Cortex of kidney (tissue), 1 donor: Measurements from ENCODE around the gene TUBE1.
"Not testable (repeated sequence)": the region's sequence is repeated elsewhere in the genome, so short reads cannot be mapped to it uniquely, and the experiment has no call there.

Source experiments
- DNase-seq: peaks from one replicate; lab custom pipeline; 2025; lab: John Stamatoyannopoulos, UW

TUBE1 gene

DNA sequence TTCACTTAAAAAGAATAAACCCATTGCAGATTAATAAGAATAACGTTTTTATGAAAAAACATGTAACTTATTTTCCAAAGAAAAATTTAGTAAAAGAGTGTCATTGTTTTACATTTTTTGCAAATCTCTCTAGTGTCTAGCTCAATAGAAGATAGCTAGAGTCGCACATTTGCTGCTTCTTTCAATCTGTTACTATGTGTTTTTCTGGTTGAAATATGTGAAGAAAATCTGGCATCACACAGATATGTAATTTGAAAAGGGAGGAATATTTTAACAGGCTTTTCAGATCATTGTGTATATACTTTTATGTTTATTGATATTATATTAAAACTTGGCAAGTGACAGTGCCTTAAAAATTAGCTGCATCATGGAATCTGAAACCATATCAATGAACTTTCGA lies 24.3 kb downstream of the TUBE1 start:
- no peak for DNase-seq

DNA sequence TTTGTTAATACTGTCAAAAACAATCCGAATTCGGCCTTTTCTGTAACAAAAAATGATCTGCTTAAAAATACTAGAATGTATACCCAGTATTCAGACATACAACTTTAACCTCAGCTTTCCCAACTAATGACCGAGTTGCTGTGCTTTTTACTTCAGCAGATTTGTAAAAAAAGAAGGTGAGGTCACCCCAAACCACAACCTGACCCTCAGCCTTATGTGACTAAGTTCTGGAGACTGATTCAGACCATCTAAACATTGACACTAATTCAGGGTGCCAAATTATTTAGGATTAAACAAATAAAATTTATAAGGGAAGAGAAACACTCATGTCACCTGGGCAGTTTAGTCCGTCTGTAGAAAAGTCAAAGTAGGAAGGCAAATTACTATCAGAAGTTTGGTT lies 25.7 kb downstream of the TUBE1 start:
- no peak for DNase-seq

DNA sequence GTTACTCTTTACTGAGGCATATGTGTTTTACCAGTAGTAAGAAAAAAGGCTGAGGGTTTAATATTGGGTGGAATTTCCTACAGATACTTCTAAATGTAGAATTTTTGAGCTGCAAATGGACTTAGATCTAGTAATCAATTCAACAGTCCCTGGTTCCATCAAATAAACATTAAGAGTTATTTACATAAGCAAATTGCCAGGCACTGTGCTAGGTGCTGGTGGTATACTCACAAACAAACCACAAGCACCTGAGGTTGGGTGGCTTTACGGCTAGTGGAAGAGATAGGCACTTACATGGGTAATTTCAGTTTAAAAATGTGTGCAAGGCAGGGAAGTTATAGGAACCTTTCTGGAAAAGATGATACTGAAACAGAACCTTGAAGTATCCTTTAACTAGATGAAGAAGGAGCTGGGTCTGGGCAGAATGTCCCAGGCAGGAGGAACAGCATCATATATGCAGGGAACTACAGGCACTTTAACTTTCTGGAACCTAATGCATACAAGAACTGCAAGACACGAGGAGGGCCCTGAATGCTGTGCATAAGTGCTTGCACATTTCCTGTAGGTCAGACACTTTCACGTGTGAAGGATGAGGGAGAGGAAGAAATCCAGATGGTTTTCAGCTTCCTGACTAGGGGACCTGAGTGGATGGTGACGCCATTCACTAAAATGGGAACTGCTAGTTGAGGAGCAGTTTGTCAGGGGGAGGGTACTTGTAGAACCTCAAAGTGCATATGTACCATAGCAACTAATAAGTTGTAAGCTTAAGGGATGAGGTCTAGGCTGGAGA lies 28.8 kb downstream of the TUBE1 start:
- no peak for DNase-seq

DNA sequence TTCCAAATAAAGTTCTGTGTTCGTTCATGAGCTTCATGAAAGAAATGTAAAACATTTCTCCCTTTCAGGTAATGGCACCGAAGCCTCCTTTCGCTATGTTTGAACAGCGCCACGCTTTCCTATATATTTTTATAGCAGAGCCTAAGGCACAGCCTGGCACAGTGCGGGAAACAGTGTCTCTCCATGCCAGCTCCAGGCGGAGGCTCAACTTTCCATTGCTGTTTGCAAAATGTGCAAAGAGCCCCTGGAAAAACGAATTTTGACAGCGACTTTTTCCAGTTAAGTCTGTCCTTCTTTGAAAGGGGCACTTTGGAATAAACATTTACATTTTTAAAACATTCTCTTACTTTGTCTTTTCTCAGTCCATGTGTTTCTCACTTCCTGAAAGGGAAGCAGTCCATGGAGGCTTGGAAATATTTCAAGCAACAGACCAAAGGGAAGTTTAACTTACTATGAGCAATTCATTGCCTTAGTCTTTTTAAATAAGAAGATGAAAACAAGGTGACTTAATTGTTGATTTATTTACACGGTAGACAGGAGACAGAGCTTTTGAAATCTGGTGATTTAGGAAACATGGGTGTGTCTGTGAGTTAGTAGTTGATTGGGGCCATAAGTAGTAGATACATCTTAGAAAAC lies 32.6 kb downstream of the TUBE1 start:
- no peak for DNase-seq

DNA sequence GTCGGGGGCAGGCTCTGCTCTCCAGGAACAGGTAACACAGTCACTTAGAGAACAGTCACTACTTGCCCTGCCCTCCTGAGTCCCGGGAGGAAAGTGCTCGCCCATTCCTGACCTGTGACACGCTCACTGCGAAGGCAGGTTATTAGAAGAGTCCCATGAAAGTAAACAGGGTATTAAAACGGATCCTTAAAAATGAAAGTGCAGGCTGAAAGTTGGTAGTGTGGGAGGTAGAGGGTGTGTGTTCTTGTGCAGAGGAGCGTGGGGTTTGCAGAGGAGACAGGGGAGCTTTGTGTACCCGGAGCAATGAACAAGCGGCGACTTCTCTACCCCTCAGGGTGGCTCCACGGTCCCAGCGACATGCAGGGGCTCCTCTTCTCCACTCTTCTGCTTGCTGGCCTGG lies 33.3 kb downstream of the TUBE1 start, which contains the start of gene CCN6:
Gene CCN6, plus strand, starts transcription at position 104 of the 400 bp plus-strand sequence. Its CDS starts 254 bp downstream, at position 358.
- DNase-seq, result no peak

DNA sequence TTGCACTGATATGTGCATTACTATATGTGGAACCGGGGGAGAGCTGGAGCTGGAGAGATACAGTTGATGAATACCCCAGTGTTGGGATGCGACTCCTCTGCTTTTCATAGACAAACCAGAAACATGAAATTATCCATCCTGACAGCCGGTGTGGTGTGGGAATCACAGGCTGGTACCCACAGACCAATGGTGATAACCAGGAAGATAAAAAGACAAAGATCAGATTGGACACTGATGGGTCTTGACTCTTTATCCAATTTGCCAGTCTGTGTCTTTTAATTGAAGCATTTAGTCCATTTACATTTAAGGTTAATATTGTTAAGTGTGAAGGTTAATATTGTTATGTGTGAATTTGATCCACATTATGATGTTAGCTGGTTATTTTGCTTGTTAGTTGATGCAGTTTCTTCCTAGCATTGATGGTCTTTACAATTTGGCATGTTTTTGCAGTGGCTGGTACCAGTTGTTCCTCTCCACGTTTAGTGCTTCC lies 36.0 kb downstream of the TUBE1 start:
- not testable (repeated sequence) for DNase-seq

DNA sequence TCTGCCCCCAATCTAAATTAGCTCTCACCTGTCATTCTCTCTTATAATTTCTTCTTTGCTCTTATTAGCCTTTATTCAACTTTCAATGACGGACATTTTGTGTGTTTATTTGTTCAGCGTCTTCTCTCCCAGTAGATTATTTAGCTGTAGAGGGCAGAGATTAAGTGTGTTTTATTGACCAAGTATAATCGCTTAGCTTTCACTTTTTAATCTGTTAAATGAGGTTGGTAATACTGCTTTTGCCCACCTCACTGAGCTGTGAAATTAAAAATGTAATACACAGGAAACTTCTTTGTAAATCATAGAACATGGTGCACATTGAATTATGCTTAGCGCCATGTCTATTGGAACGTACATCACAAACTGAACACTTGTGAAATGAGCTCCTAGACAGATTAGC lies 36.9 kb downstream of the TUBE1 start:
- no peak for DNase-seq

DNA sequence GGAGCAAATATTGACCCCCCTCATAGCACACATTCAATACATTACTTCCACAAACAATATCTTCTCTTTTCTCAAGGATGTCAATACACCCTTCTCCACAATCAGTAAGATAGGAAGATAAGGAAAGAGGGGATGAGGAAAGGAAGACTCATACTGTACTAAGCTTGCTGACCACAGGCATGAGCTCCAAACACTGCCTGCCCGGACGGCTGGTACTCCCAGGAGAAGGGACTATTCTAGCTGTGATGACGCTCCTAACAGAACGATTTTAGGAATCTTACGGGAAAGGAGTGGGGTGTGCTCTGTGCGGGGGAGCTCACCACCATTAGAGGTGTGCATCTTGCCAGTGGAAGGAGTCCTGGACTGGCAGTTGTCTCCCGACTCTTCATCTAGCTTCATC lies 37.3 kb downstream of the TUBE1 start:
- DNase-seq, result no peak

DNA sequence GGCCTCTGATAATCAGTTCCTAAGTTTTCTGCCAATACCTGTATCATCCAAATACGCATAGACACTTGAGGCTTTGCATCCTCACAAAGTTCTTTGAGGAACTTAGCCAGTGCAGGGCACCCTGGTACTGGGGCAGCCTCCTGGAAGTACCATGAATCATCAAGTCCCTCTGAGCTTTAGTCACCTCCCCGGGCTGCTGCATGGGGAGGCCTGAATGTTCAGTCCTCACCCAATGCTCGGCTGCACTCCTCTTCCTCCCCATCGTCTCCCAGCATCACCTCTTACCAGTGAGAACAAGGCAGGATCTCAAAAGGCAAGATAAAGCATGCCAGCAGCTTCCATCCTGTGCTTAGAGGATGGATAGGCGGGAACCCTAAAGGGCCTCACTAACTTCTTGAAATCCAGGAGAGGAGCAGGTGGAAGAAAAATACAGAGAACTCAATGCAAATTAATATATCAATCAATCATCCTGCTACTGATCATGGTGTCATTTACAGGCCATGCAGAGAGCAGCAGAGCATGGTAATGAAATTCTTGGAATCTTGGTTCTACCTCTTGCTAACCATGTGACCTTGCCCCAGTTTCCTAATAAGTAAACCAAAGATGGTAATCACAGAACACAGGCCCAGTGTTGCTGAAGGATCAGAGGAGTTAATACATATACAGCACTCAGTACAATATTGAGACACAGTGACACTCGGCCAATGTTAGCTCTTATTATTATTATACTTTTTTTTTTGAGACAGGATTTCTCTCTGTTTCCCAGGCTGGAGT lies 38.1 kb downstream of the TUBE1 start:
- DNase-seq, result no peak

DNA sequence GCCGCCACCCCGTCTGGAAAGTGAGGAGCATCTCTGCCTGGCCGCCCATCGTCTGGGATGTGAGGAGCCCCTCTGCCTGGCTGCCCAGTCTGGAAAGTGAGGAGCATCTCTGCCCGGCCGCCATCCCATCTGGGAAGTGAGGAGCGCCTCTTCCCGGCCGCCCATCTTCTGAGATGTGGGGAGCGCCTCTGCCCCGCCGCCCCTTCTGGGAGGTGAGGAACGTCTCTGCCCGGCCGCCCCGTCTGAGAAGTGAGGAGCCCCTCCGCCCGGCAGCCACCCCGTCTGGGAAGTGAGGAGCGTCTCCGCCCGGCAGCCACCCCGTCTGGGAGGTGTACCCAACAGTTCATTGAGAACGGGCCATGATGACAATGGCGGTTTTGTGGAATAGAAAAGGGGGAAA lies 39.8 kb downstream of the TUBE1 start:
- DNase-seq, result not testable (repeated sequence)

DNA sequence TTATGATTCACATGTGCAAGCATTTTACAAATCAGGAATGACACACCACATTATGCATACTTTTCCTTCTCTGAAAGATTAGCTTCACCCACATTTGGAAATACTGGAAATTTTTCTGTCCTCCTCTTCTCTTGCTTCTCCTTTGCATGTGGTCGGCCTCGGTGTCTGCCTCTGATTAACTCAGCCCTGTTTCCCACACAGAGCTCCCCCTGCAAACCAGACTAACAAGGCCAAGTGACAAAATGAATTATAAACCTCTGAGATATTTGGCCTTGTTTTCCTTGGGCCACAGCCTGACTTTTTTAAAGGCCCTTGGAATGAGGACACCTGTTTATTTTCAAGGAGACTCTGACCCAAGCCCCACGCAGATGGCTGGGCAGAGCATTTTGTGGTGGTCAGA lies 42.4 kb downstream of the TUBE1 start:
- no peak for DNase-seq

DNA sequence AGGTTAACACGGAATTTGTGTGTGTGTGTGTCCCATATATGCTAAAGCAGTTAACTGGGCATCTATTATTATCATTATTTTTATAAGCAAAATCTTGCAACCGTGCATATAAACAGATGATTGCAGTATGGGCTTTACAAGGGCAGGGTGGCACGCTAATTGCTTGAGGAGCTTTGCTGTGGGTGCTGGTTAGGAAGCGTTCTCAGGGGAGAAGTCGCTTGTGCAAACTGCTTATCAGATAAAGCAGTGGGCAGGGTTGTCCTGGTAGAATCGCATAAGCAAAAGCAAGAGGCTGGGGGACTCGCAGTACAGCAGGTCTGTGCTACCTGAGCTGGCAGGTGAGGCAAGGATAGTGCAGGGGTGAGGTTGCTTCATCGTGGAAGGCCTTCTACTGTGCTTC lies 43.1 kb downstream of the TUBE1 start:
- DNase-seq, result no peak

DNA sequence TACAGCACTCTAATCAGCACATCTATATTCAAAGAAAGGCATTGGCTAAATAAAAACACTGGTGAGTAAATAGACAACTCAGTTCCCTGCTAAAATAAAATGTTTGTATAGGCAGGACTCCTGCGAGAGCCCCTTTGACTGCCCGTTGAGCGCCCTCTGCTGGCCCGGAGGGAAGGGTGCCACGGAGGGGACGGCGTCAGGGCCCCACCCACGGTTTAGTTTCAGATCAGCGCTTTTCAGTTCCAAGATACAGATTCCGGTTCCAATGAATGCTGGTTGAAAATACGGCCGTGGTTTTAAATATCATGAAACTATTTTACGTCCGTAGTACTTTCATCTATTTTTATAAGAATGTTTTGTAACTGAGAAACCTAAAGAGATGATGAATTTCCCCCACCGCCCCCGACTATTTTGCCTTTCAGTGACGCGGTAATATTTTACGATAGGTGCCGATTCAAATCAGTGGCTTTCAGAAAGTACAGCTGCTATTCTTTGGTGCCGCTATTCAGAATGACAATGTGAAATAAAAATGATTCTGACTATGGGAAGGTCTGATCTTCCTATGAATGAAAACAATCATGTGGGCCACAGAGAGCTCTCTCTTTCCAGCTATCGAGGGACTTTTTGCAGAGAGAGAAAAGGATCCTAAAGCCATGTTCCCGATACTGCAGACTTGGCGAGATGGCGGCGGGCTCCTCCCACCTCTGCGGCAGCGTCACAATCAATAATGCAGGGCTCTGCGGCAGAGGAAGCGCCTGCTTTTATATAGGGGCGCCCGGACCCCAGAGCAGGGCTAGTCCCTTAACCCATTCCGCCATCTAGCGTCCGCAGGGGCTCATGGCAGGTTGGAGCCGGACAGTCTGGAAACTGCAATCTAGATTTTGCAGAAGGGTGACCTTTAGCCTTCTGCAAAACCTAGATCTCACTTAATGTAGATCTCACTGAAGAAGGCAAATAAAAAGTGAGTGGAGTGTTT lies 44.0 kb downstream of the TUBE1 start:
- no peak for DNase-seq

DNA sequence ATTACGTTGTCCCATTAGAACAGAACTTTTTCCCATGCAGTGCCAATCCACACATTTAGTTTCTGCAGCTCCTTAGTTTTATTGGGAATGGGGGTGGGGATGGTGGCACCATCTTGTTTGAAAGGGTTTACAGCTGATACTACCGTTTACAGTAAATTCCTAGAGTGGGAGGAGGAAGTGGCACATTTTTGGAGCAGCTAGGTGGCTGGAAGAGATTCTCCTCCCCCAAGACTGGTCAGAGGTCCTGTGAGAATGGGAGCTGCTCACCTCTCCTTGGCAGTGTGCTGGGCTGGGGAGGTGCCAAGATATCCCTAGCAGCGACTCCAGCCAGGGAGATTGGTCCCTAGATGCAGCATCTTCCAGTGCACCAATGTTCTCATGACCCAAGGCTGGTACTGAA lies 45.7 kb downstream of the TUBE1 start:
- DNase-seq, result no peak

DNA sequence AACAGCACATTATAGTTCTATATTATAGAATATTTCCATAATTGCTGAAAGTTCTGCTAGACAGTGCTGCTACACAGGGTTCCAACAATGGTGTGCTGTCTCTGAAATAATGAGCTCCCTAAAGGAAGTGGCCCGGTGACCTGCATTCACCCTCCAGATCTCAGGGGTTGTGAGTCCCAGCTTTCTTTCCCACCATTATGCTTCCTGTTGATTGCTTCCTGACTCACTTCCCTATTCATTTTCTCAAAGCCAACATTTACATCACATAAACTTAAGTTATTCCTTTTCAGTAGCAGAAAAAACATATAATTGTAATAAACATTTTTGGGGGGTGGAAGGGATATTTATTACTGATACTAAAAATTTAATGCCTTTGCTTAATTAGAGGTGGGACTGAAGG lies 46.3 kb downstream of the TUBE1 start:
- DNase-seq, result no peak

DNA sequence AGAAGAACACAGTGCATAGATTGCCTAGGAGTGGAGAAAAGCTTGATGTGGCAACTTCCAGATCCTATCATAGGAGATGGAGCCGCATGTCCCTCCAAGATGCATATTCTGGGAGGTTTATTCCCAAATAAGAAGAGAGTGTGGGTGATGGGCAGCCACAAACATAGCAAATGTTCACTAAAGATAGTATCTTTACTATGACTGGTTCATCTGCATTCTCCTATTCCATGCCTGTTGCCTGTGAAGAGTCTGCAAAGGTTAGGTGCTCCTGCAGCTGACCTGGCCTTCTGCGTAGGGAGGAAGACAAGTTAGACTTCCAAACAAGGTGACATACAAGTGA lies 47.9 kb downstream of the TUBE1 start:
- DNase-seq, result no peak

DNA sequence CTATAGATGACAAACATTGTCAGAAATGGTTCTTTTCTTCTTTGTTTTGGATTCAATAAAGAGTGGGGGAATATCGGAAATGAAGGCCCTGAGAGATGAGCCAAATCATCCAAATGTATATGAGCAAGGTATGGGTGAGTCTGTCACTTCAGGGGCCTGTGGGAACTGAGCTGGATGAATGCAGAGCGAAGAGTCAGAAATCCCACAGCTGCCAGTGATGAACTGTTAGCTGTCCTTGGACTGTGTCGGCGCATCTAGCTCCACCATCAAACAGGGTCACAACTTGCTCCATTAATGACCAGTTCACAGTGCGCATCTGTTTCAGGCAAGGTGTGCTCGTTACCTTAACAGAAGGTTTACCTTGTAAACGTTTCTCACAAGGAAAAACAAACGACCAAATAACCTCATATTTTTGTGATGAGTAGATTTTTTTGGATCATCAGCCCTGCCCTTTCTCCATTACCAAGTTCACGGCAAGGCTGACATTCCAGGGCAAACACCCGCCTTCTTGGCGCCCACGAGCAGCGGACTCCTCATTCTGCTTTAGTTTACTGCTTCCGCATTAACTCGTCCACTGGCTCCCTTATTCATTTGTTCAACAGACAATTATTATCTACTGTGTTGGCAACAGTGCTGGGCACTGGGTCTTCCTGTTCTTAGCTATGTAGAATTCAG lies 48.4 kb downstream of the TUBE1 start:
- DNase-seq, result no peak

DNA sequence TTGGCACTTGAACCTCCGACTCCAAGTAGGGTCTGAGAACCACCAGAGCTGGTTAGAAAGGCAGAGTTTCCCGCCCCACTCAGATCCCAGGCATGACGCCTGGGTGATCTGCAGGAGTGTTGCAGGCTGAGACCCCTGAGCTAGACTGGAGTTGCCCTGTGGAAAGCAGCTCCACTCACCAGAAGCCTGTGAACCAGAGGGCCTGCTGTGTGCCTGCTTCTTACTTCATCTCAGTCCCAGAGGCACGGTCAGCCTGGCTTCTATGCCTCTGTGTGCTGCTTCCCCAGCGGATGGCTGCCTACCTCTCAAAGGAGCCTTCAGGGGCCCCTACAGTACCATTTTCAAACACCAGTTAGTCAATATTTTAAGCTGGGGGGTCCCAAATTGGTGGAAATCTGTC lies 49.0 kb downstream of the TUBE1 start:
- no peak for DNase-seq

DNA sequence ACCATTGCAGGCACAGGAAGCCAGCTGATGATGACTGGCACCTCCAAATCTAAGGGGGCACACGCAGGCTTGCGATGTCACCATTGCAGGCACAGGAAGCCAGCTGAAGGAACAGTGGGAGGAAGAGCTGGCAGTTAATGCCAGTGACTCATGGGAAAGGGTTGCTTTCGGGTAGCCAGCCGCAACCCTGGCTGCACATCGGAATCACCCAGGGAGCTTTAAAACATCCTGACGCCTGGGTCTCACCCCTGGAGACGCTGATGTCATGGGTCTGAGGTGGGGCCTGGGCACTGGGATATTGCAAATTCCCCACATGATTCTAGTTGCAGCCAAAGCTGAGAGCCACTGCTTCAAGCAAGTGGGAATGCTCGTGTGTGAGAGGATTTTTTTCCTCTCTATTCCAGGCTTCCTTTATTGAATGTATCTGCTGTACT lies 49.5 kb downstream of the TUBE1 start:
- DNase-seq, result no peak

DNA sequence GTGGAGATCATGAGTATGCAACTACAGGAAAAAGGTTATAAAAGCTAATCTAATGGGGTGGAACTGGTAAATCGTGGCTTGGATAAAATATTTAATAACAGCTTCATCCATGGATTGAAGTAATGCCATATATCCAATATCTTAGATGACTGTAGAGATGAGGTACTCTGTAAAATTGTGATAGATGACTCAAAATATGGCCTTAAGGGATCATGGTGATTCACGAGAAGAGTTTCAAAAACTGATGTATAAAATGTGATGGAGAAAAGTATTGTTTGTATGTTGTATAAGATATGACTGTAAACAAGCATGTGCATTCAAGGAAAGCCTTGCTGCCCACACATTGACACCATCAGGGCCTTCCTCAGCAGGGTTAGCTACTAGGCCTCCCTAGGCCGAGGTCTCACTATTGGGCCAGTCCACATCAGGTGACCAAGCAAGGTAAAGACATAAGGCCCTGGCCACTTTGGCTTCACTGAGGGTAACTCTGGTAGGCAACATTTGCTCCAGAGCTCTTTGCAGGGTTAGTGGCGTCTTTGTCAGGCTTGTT lies 51.1 kb downstream of the TUBE1 start:
- no peak for DNase-seq

DNA sequence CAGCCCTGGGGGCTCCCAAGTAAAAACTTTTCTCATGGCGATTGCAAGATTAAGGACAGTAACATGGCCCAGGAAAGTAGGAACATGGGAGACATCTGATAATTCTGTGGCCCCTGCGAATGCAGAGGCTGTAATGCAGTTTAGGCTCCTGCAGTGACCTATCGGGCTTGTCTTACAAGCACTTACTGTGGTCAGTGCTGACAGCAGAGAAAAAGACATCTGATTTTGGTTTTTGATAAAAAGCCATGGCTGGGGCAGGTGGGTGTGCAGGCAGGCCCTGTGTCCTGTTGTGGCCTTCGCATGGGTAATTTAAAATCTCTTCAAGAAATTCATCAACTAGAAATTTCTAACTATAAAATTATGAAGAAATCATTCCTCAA lies 52.7 kb downstream of the TUBE1 start:
- no peak for DNase-seq
